Glomerular visceral epithelial cell (primary cell): ENCODE data around the gene USP9X.
"Not testable (repeated sequence)": the region's sequence is repeated elsewhere in the genome, so short reads cannot be mapped to it uniquely, and the experiment has no call there.

ENCODE experiments used
- DNase-seq: peaks from one replicate; pipeline ENCODE4 v3.0.0-alpha.2; 2016; ENCODE audit errors: extremely low spot score

USP9X gene

DNA sequence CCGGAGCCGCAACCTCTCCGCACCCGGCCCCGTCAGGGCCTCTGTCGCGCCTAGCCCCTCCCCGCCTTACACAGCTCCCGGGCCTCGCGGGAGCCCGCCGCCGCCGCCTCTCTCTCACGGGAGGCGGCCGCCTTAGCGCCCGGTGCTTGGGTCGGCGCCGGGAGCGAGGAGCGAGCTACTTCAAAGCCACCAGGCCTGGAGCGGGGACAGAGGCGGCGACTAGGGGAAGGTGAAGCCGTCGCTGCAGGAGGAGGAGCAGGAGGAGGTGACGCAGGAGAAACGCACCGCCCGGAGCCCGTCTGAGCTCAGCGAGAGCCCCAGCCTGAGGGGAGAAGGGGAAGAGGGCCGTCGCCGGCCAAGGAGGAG lies 250 bp downstream of the USP9X start:
- DNase-seq: peak; percentile 41

- DNase-seq: peak; percentile 44
Measured at GRCh38 chrX:41085878-41086626, 807 bp downstream of the USP9X start.

- DNase-seq: no peak
Measured at GRCh38 chrX:41086627-41086932, 1.3 kb downstream of the USP9X start.

DNA sequence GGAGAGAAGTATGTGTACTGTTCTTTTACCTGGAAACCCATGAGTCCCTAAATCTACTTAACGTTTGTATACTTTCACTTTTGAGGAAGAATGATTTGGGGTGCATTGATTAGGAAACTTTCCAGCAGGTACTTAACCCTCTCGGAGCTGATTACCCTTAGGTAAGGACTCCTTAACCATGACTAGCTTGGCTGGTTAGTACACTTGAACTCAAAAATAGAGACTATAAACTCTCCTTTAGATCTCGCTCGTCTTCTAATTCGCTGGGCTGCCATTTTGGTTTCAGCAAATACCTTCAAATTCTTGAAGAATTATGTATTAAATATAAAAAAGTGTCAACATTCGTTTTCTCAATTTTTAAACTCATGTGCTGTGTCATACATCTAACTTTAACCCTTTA lies 2.0 kb downstream of the USP9X start:
- no peak for DNase-seq

DNA sequence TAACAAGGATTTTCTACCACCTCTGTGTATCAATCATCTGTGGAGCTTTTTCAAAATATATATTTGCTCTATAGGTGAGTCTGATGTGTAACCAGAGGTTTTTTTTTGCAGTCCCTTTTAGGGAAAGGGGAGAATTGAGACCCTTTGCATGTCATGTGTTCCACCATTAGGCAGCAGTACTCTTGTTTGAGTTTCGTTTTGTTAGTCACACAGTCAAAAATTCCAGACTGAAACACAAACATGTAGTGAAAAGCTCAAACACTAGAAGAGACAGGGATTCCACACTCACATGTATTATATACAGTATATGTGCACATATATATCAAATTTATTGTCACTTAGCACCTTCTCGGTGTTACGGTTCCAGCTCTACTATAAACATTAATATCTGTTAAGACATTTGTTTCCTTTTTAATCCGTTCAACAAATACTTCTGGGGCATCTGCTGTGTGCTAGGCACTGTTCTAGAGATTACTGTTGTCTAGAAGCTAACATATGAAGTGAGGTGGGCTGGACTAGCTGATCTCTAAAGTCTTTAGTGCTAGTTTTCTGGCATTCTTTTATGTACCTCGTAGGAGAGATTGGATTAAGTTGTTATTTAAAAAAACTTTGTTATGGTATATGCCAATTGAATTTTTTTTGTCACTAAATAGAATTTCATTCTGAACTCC lies 5.5 kb downstream of the USP9X start:
- DNase-seq: no peak

- no peak for DNase-seq
Measured at GRCh38 chrX:41092776-41093175, 7.5 kb downstream of the USP9X start.

- no peak for DNase-seq
Measured at GRCh38 chrX:41095174-41095573, 9.9 kb downstream of the USP9X start.

DNA sequence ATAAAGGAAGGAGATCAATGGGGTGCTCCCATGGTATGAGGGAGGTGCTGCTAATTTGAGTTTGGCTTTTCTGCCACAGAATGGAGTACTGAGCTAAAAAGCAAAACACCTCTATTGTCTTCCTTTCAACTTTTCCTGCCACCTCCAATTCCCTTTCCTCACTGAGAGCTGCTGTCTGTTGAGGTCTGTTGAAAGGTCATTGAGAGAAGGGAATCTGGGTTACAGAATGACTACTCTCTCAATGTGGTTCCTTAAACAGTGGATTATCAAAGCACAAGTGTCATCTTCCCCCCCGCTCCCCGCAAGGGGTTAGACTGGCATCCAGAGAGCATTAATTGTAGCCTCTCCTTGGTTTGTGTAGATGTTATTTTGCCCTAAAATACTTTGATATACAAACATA lies 10.7 kb downstream of the USP9X start:
- DNase-seq: no peak

DNA sequence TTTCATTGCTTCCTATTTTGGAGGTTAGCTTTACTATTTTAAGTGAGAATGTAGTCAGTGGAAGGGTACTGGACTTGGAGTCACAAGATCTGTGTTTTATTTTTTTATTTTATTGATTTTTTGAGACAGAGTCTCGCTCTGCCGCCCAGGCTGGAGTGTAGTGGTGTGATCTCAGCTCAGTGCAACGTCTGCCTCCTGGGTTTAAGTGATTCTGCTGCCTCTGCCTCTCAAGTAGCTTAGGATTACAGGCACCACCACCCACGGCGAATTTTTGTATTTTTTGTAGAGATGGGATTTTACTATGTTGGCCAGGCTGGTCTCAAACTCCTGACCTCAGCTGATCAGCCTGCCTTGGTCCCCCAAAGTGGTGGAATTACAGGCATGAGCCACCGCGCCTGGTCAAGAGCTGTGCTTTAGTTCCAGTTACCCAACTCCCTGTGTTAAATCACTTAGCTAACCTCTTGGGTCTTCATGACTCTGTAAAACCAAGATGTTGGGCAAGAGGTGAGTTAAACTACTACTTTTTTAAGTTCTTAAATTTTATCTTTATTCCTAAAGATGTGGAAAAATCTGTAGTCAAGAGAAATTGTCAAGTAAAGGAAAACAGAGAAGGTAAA lies 11.2 kb downstream of the USP9X start:
- DNase-seq: no peak

GRCh38 chrX:41097326-41097725 lies 12.1 kb downstream of the USP9X start:
- no peak for DNase-seq

- no peak for DNase-seq
Measured at GRCh38 chrX:41100200-41100599, 15.0 kb downstream of the USP9X start.

- DNase-seq: no peak
Measured at GRCh38 chrX:41100819-41101218, 15.6 kb downstream of the USP9X start.

DNA sequence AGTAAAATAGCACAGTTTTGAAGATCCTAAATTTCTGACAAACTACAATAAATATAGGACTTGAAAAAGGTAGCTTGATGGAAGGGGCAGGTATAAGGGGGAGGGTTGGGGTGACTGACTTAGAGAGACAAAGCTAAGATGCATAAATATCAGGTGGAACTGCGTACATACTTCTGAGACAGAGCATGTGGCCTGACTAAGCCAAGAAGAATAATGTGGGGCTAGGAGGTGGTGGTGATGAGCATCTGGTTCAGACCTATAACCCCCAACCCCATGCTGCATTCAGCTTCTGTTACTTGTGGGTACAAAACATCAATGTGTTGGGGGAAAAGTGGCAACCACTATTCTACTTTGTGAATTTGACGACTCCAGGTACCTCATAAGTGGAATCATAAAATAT lies 19.8 kb downstream of the USP9X start:
- no peak for DNase-seq

GRCh38 chrX:41106257-41106656 lies 21.0 kb downstream of the USP9X start:
- DNase-seq: not testable (repeated sequence)

DNA sequence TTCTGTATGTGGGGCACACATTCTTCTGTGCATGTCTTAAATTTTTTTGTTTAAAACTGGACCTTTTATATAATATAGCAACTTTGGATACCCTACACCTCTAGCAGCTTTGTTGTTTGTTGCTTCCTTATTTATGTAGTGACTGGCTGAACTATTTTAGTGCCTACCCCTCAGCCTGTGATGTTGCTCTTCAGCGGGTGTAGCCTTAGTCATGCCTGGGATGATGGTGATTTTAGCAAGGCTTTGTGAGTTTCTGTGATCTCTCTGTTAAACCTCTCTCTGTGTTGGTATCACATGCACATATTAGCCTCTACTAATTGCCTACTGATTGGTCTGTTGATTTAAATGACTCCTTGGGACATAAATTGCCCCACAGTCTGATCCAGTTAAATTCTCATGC lies 22.8 kb downstream of the USP9X start:
- no peak for DNase-seq

- DNase-seq: no peak
Measured at GRCh38 chrX:41108463-41109205, 23.4 kb downstream of the USP9X start.

DNA sequence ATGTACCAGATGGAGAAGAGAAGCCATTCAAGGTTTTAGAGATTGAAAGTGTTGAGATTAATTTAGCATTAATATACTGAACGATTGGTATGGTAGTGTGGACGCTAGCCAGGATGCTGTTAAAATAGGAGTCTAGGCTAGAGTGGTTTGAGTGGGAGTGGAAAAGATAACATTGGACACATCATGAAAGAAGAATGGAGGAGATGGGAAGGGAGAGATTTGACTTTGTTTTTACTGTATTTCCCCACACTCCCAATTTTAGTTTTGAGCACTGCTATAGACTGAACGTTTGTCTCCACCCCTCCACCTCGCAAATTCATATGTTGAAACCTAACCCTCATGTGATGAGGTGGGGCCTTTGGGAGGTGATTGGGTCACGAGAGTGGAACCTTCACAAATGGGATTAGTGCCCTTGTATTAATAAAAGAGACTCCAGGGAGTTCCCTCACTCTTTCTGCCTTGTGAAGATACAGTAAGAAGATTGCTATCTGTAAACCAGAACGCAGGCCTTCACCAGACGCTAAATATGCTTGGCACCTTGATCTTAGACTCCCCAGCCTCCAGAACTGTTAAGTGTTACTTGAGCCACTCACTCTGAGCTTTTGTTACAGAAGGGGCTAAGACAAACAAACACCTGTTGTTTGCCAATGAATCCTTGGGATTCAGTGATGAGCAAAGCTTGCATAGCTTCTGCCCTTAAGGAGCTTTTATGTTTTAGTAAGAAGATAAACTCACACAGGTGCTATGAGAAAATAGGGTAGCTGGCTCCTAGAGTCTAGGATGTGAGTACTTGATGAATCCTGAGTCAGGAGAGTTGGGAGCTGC lies 25.8 kb downstream of the USP9X start:
- DNase-seq: no peak

DNA sequence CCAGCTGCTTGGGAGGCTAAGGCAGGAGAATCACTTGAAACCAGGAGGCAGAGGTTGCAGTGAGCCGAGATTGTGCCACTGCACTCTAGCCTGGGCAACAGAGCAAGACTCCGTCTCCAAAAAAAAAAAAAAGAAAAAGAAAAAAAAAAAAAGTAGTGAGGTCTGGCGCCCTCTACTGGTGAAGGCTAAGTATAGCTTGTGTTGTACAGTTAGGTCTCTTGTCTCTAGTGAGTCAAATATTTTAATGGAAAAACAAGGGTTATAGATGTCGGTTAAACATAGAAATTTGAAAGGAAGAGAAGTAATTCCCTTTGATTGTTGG lies 29.8 kb downstream of the USP9X start:
- peak; percentile 44 for DNase-seq

DNA sequence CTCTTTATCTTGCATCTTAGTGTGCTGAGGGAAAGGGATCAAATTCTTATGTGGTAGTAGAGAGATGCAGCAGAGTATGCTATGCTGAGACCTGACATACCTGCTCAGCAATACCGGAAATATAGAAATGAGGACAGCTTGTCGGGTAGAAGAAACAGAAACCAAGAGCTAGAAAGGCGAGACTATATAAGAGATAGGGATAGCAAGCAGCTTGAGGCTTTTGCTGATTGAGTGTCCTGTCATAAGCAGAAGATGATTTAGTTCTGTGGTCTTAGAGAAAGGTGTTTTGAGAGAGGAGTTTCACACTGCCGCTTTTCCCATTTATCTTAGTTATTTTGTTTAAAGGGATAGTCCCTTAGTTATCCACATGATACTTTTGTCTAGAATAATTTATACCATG lies 31.7 kb downstream of the USP9X start:
- peak; percentile 20 for DNase-seq

- DNase-seq: no peak
Measured at GRCh38 chrX:41118156-41118555, 32.9 kb downstream of the USP9X start.

DNA sequence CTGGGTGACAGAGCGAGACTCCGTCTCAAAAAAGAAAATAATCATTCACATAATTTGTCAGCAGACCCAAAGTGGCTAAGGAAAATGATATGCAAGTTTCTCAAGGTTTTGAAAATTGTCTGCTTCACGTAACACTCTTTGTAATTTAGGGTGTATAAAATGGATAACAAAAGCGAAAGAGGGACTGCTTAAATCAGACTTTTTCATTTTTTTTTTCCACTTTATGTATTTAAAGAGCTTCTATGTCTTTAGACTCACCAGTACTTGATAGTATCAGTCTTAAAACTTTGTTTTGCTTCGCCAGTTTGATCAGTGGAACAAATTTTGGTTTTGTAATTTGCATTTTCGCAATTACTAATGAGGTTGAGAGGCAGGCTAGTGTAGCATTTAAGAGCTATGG lies 34.6 kb downstream of the USP9X start:
- DNase-seq: no peak

DNA sequence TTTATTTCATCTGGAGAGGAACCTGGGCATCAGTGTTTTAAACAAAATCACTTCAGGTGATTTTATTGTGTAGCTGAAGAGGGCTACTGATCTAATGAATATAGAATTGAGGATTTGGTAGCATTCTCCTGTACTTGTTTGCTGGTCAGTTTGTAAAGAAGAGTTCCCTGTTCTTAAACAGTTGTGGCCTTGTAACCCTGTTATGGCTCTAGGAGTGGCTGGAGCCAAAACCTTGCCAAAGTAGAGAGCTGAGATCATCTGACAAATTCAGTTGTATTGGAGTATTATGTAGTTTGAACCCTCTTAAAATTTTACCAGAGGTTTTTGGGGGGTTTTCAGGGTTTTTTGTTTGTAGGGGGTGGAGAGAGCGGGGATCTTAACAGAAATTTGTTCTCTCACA lies 36.5 kb downstream of the USP9X start:
- DNase-seq: no peak
